IgD-negative memory B cell (primary cell): ENCODE data around the gene CTF1. TPM values are rescaled to one million over a fixed set of nuclear protein-coding genes. Genes with fewer than 3 reads are reported as not detected.

Experiments used
- H3K27ac Mint-ChIP-seq, 3 donors: one replicate each; pipeline ENCODE4 v1.8.0; 2020 to 2022; ENCODE audit warnings: mild to moderate bottlenecking in 3 of 3, mixed read lengths in 3 of 3, moderate library complexity in 1 of 3
- H3K27me3 Mint-ChIP-seq: one replicate; pipeline ENCODE4 v1.8.0; 2021; ENCODE audit warnings: mixed read lengths
- H3K36me3 Mint-ChIP-seq: one replicate; pipeline ENCODE4 v1.8.0; 2020; ENCODE audit warnings: mild to moderate bottlenecking, mixed read lengths
- H3K4me1 Mint-ChIP-seq, 3 donors: one replicate each; pipeline ENCODE4 v1.8.0; 2020 to 2022; ENCODE audit warnings: mixed read lengths in 3 of 3, mild to moderate bottlenecking in 1 of 3
- H3K4me3 Mint-ChIP-seq, 4 donors: one replicate each; pipeline ENCODE4 v1.8.0; 2020 to 2022; ENCODE audit warnings: mild to moderate bottlenecking in 4 of 4, mixed read lengths in 4 of 4, moderate library complexity in 3 of 4
- H3K9me3 Mint-ChIP-seq, 3 donors: one replicate each; pipeline ENCODE4 v1.8.0; 2020 to 2021; ENCODE audit warnings: mixed read lengths in 3 of 3, mild to moderate bottlenecking in 1 of 3
- polyA plus RNA-seq: library from polyadenylated mRNA; unstranded; fragments of 300-500 nt; fragmentation: Illumina TruSeq; gene quantifications from one replicate; pipeline ENCODE4 v1.2.3, GENCODE V29; 2021

The CTF1 gene
- polyA plus RNA-seq, 1 donor from 2014 or later, result not detected

GRCh38 chr16:30893744-30894539 is 2.5 kb upstream of the CTF1 start, which contains the start of gene BCL7C:
Gene BCL7C (minus strand): TSS chr16:30894077. CDS start chr16:30893944, 133 bp downstream.
- Mint-ChIP-seq H3K27me3 (no peaks in the 10 kb centered on the region), H3K4me3 (peak within 1 kb of the TSS; percentile 71 to 94 (median 88)), H3K4me1 (peaks cover 18 to 25% (median 24%) of the 10 kb centered on the region in 3 donors), H3K27ac (peak within 1 kb of the TSS in 2 of 3 donors; percentile 91 to 96), H3K36me3 (peaks cover 2% of the 10 kb centered on the region), H3K9me3 (no peaks in the 10 kb centered on the region)

- Mint-ChIP-seq H3K27me3 (no peaks in the 10 kb centered on the region), H3K9me3 (no peaks in the 10 kb centered on the region), H3K36me3 (peaks cover 2% of the 10 kb centered on the region), H3K4me1 (peaks cover 18 to 25% (median 24%) of the 10 kb centered on the region in 3 donors), H3K4me3 (peak overlapping the region; percentile 66 to 93 (median 88)), H3K27ac (peak overlapping the region in 2 of 3 donors; percentile 91 to 96)
These were observed 1.7 kb upstream of the CTF1 start for GRCh38 chr16:30894540-30895368.

- no peaks in the 10 kb centered on the region for H3K9me3 Mint-ChIP-seq
- H3K27me3 Mint-ChIP-seq, result no peaks in the 10 kb centered on the region
- peak overlapping the region; percentile 41 to 87 (median 74) for H3K4me3 Mint-ChIP-seq
- H3K4me1 Mint-ChIP-seq, result peaks cover 18 to 25% (median 24%) of the 10 kb centered on the region in 3 donors
- H3K36me3 Mint-ChIP-seq, result peaks cover 2% of the 10 kb centered on the region
- H3K27ac Mint-ChIP-seq, result peak overlapping the region; percentile 60 to 96 (median 96)
These were observed 670 bp upstream of the CTF1 start for GRCh38 chr16:30895627-30896260.

GRCh38 chr16:30896889-30897733 is 697 bp downstream of the CTF1 start:
- peaks cover 18 to 29% (median 23%) of the 10 kb centered on the region in 3 donors for H3K4me1 Mint-ChIP-seq
- peak overlapping the region; percentile 65 to 94 (median 76) for H3K4me3 Mint-ChIP-seq
- no peaks in the 10 kb centered on the region for H3K36me3 Mint-ChIP-seq
- no peaks in the 10 kb centered on the region for H3K27me3 Mint-ChIP-seq
- no peaks in the 10 kb centered on the region for H3K9me3 Mint-ChIP-seq
- H3K27ac Mint-ChIP-seq, result peak overlapping the region; percentile 96

- H3K4me3 Mint-ChIP-seq, result peak overlapping the region; percentile 16 to 60 (median 43)
- no peak overlapping the region for H3K27ac Mint-ChIP-seq
- H3K36me3 Mint-ChIP-seq, result peaks cover 2% of the 10 kb centered on the region
- peaks cover 23 to 28% (median 24%) of the 10 kb centered on the region in 3 donors for H3K4me1 Mint-ChIP-seq
- no peaks in the 10 kb centered on the region for H3K9me3 Mint-ChIP-seq
- H3K27me3 Mint-ChIP-seq, result no peaks in the 10 kb centered on the region
These were observed 3.4 kb downstream of the CTF1 start for GRCh38 chr16:30899794-30900193.

- Mint-ChIP-seq H3K4me3 (peak overlapping the region in 1 of 4 donors; percentile 86), H3K9me3 (no peaks in the 10 kb centered on the region), H3K36me3 (peaks cover 2% of the 10 kb centered on the region), H3K27ac (peak overlapping the region in 1 of 3 donors; percentile 83), H3K4me1 (peaks cover 20 to 25% (median 21%) of the 10 kb centered on the region in 3 donors), H3K27me3 (no peaks in the 10 kb centered on the region)
These were observed 4.2 kb downstream of the CTF1 start for GRCh38 chr16:30900588-30900987.

- H3K4me1 Mint-ChIP-seq, result peaks cover 18 to 21% (median 20%) of the 10 kb centered on the region in 3 donors
- H3K27me3 Mint-ChIP-seq, result no peaks in the 10 kb centered on the region
- H3K9me3 Mint-ChIP-seq, result no peaks in the 10 kb centered on the region
- peaks cover 2% of the 10 kb centered on the region for H3K36me3 Mint-ChIP-seq
- H3K4me3 Mint-ChIP-seq, result peak overlapping the region; percentile 74 to 88 (median 86)
- H3K27ac Mint-ChIP-seq, result peak overlapping the region in 2 of 3 donors; percentile 39 to 83
These were observed 5.0 kb downstream of the CTF1 start for GRCh38 chr16:30901201-30902028.

GRCh38 chr16:30902029-30902972 is 5.9 kb downstream of the CTF1 start:
- Mint-ChIP-seq H3K9me3 (no peaks in the 10 kb centered on the region), H3K27ac (peak overlapping the region; percentile 41 to 93 (median 90)), H3K27me3 (no peaks in the 10 kb centered on the region), H3K4me1 (peaks cover 14 to 17% (median 17%) of the 10 kb centered on the region in 3 donors), H3K36me3 (peaks cover 2% of the 10 kb centered on the region), H3K4me3 (peak overlapping the region; percentile 86 to 97 (median 94))

- Mint-ChIP-seq H3K27ac (peak overlapping the region in 2 of 3 donors; percentile 41 to 89), H3K36me3 (peaks cover 2% of the 10 kb centered on the region), H3K27me3 (no peaks in the 10 kb centered on the region), H3K9me3 (no peaks in the 10 kb centered on the region), H3K4me1 (peaks cover 11 to 16% (median 15%) of the 10 kb centered on the region in 3 donors), H3K4me3 (peak overlapping the region; percentile 61 to 97 (median 94))
These were observed 6.6 kb downstream of the CTF1 start for GRCh38 chr16:30903002-30903401.

GRCh38 chr16:30903596-30903995 is 7.2 kb downstream of the CTF1 start:
- peaks cover 11 to 16% (median 15%) of the 10 kb centered on the region in 3 donors for H3K4me1 Mint-ChIP-seq
- H3K36me3 Mint-ChIP-seq, result peaks cover 2% of the 10 kb centered on the region
- H3K9me3 Mint-ChIP-seq, result no peaks in the 10 kb centered on the region
- peak overlapping the region in 2 of 4 donors; percentile 61 to 76 for H3K4me3 Mint-ChIP-seq
- H3K27ac Mint-ChIP-seq, result peak overlapping the region in 2 of 3 donors; percentile 78 to 89
- no peaks in the 10 kb centered on the region for H3K27me3 Mint-ChIP-seq

- H3K36me3 Mint-ChIP-seq, result peaks cover 2% of the 10 kb centered on the region
- H3K4me3 Mint-ChIP-seq, result peak overlapping the region in 2 of 4 donors; percentile 61 to 77
- no peaks in the 10 kb centered on the region for H3K27me3 Mint-ChIP-seq
- H3K4me1 Mint-ChIP-seq, result peaks cover 11 to 16% (median 15%) of the 10 kb centered on the region in 3 donors
- no peaks in the 10 kb centered on the region for H3K9me3 Mint-ChIP-seq
- no peak overlapping the region for H3K27ac Mint-ChIP-seq
These were observed 7.8 kb downstream of the CTF1 start for GRCh38 chr16:30904114-30904780.

- peaks cover 2% of the 10 kb centered on the region for H3K36me3 Mint-ChIP-seq
- H3K4me1 Mint-ChIP-seq, result peaks cover 11 to 16% (median 11%) of the 10 kb centered on the region in 3 donors
These were observed 10.7 kb downstream of the CTF1 start for GRCh38 chr16:30907064-30907463.

More at GRCh38 chr16:30907064-30907463, 10.7 kb downstream of the CTF1 start:
- no peak overlapping the region for H3K27ac Mint-ChIP-seq
- H3K27me3 Mint-ChIP-seq, result no peaks in the 10 kb centered on the region
- no peak overlapping the region for H3K4me3 Mint-ChIP-seq
- H3K9me3 Mint-ChIP-seq, result no peaks in the 10 kb centered on the region
